HG03558 (cell line): ENCODE measurements around the gene CHRNA10.
"Not testable (repeated sequence)": the region's sequence is repeated elsewhere in the genome, so short reads cannot be mapped to it uniquely, and the experiment has no call there.

Source experiments
- ATAC-seq: cut with Tn5 transposase; IDR thresholded peaks from one replicate; pipeline ENCODE4 v1.9.1; 2021; ENCODE audit warnings: moderate number of reproducible peaks; ENCODE audit not compliant: unreplicated experiment; ENCODE audit errors: extremely low read depth

CHRNA10 gene

DNA sequence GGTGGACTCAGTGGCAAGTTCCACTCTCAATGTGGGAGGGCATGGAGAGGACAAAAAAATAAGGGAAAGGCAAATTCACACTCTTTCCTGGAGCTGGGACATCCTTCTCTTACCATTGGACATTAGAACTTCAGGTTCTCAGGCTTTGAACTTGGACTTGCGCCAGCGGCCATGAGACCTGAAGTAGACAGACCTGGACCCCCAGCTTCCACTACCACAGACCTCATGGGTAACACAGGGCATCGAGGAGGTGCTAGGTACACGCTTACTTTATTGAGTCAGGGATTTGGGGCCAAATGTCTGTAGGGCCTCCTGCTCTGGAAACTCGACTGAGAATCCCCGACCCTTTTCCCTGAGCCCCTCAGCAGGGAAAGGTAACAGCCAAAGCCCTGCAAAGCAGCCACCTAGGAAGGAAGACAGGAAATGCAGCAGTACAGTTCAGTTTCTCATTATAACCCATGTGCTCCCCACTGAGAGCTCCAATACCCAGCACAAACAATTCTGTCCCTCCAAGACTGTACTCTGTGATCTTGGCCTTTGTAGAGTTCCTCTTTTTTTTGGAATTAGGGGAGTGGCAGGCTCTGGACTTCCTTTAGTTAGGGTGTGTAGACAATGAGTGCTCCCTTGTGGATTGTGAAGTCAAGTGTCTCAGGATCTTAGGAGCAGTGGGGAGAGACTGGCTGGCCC is 5.7 kb downstream of the CHRNA10 start:
- no peak for ATAC-seq

DNA sequence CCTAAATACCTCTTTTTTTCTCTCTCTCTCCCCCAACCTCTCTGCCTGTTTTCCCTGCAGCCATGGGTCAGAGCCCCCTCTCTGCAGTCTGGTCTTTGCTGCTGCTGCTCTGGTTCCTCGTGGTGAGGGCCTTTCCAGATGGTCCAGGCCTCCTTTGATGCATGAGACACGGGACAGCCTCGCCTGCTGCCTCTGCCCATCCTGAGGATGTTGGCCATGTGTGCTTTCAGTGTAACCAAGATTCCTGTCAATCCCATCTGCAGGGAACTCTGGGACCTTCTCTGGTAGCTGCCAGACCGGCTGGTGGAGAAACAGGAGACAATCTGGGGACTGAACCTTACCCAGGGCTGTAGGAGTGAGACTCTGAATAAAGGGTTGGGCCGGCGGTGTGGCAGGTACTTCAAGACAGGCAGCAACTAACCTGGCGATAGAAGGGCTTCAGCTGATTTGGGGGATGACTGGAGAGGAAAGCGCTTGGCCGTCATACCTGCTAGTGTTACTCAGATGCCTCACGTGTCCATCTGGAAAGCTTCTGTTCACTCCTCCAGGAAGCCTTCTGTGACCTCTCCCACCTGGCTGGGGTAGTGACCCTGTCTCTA is 7.1 kb downstream of the CHRNA10 start:
- ATAC-seq: no peak

DNA sequence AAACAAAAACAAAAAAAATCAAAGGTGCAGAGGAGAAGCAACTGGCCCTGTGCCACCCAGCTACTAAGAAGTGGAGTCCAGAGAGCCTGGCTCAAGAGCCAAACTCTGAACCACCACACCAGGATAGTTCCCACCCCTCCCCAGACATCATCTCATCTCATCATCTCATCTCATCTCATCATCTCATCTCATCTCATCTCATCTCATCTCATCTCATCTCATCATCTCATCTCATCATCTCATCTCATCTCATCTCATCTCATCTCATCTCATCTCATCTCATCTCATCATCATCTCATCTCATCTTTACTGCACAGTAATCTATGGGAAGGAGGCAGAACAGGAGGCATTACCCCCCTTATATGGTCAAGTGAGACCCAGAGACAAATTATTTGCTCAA is 8.3 kb downstream of the CHRNA10 start:
- no peak for ATAC-seq

DNA sequence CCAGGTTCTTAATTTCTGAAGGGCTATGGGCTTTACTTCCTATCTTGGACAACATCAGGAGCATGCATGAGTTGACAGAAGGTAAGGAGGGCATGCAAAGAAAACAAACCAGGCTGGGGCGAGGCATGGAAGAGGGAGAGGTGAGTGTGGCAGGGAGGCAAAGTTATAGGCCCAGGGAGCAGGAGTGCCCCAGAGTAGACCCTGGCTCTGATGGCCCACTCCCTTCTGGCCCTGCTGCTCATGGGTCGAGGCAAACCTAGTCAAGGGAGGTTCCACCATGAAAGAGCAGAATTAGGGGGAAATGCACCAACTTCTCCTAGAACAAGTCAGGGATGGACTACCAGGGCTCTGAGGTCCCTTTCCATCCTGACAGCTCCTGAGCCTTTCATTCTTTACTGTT is 10.2 kb downstream of the CHRNA10 start:
- no peak for ATAC-seq

DNA sequence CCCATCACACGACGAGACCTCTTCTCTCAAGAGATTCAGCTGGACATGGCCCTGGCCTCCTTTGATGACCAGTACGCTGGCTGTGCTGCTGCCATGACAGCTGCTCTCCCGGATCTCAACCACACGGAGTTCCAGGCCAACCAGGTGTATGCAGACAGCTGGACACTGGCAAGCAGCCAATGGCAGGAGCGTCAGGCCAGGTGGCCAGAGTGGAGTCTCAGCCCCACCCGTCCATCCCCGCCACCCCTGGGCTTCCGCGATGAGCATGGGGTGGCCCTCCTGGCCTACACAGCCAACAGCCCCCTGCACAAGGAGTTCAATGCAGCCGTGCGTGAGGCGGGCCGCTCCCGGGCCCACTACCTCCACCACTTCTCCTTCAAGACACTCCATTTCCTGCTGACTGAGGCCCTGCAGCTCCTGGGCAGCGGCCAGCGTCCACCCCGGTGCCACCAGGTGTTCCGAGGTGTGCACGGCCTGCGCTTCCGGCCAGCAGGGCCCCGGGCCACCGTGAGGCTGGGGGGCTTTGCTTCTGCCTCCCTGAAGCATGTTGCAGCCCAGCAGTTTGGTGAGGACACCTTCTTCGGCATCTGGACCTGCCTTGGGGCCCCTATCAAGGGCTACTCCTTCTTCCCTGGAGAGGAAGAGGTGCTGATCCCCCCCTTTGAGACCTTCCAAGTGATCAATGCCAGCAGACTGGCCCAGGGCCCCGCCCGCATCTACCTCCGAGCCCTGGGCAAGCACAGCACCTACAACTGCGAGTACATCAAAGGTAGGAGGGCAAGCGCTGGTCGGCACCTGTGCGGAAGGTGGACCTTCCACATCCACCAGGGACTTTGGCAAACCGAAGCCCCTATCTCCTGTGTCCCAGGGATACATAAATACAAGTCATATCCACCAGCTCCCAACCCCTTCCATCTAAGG is 11.3 kb downstream of the CHRNA10 start:
- ATAC-seq: no peak

DNA sequence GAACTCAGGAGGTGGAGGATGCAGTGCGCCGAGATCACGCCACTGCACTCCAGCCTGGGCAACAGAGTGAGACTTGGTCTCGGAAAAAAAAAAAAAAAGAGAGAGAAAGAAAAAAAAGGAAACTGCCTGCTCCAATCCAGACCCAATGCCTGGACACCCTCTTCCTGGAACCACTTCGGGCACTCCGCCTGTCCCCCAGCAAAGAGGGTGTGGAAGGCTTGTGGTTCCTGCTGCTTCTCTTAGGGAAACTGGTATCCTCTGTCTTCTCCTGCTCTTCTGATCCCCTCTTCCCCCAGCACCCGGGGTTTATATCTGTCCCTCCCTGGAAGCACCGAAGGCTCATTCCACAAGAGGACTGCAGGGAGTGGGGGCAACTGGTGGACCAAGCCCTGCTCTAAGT is 12.9 kb downstream of the CHRNA10 start:
- ATAC-seq: no peak

DNA sequence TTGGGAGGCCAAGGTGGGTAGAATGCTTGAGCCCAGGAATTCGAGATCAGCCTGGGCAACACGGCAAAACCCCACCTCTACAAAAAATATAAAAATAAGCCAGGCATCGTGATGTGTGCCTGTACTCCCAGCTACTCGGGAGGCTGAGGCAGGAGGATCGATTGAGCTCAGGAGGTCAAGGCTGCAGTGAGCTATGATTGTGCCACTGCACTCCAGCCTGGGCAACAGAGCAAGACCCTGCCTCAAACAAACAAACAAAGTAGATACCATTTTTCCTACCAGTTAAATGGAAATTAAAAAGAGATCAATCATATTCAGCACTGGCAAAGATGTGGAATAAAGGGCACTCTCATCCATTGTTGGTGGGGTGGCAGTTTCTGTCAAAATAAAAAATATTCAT is 13.9 kb downstream of the CHRNA10 start:
- not testable (repeated sequence) for ATAC-seq

DNA sequence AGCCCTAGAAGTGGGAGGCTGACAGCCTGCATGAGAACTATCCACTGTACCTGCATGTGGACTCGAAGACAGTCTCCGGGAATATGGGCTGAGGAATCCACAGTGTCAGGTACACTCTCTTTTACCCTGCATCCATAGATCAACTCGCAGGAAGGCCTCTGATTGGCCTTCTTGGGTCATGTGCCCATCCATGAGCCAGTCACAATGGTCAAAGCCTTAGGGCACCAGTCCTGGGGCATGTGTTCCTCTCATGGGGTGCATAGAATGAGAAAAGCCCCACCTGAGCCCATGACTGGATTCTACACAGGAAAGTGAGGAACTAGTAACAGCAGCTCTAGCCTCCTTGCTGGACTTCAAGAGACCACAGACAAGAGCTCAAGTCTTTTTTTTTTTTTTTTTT is 15.6 kb downstream of the CHRNA10 start:
- ATAC-seq: no peak

DNA sequence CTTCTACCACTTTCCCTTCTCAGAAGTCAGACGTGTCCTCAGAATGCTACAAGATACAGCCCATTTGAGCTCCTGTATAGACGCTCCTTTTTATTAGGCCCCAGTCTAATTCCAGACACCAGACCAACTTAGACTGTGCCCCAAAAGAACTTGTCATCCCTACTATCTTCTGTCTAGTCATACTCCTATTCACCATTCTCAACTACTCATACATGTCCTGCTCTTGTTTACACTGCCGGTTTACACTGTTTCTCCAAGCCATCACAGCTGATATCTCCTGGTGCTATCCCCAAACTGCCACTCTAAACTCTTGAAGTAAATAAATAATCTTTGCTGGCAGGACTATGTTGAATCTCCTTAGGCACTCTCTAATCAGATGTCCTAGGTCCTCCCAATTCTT is 18.7 kb downstream of the CHRNA10 start:
- not testable (repeated sequence) for ATAC-seq

DNA sequence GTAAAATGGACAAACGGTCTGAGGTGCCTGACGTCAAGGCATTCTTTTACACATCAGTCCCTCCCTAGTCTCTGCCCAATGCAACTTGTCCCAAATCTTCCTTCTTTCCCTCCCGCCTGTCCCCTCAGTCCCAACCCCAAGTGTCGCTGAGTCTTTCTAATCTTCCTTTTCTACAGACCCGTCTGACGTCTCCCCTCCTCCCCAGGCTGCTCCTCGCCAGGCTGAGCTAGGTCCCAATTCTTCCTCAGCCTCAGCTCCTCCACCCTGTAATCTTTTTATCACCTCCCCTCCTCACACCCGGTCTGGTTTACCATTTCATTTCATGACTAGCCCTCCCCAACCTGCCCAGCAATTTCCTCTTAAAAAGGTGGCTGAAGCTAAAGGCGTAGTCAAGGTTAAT is 21.8 kb downstream of the CHRNA10 start:
- not testable (repeated sequence) for ATAC-seq

DNA sequence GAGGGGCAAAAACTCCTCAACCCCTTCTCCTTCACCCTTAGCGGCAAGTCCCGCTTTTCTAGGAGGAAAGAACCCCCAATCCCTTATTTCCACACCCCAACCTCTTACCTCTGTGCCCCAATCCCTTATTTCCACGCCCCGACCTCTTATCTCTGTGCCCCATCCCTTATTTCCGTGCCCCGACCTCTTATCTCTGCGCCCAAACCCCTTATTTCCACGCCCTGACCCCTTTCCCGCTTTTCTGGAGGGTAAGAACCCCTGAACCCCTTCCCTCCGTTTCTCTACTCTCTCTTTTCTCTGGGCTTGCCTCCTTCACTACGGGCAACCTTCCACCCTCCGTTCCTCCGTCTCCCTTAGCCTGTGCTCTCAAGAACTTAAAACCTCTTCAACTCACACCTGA is 22.3 kb downstream of the CHRNA10 start:
- ATAC-seq: not testable (repeated sequence)

DNA sequence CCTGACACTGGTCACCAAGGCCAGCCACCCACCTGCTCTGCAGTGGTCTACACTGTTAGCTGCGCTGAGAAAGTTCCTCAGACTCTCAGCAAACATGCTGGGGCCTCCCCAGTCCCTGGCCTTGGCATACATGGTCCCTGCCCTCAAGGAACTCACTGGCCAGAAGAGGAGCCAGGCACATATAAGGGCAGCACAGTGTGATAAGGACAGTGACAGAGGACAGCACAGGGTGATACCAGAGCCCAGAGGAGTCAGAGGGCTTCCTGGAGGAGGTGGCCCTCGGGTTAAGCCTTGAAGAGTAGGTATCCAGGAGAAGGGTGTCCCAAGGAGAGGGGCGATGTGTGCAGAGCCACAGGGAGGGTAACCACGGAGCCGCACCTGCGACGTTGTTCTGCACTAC is 25.6 kb downstream of the CHRNA10 start:
- no peak for ATAC-seq

DNA sequence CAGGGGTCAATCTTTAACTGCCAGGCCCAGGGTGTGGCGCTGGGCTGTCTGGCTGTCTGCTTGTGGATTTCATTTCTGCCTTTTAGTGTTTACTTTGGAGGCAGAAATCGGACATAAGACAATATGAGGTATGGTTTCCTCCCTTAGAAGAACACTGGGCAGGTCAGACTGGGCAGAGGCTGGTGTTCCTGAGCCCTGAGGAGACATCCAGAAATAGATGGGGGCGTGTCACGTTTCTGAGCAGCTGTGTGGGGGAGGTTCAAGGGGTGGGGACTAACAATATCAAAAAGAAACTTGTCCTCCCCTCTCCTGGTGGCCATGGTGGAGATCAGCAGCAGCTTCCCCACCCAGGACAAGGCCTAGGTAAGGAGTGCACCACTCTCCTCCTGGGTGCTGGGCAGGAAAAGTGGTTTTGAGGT is 26.4 kb downstream of the CHRNA10 start, which contains the start of gene ART1:
Gene ART1 (plus strand): TSS at position 312 of the 419 bp plus-strand sequence. CDS start 14,086 bp downstream, outside the sequence.
- no peak for ATAC-seq

DNA sequence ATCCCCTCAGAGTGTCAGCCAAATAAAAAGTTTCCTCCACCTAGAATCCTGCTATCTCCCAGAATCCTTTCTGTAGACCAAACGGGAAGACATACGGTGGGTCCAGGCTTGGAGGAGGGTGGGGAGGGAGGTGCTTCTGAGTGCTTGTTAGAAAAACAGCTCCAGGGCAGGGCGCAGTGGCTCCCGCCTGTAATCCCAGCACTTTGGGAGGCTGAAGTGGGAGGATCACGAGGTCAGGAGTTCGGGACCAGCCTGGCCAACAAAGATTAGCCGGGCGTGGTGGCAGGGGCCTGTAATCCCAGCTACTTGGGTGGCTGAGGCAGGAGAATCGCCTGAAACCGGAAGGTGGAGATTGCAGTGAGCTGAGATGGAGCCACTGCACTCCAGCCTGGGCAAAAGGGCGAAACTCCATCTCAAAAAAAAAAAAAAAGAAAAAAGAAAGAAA is 28.1 kb downstream of the CHRNA10 start:
- not testable (repeated sequence) for ATAC-seq

DNA sequence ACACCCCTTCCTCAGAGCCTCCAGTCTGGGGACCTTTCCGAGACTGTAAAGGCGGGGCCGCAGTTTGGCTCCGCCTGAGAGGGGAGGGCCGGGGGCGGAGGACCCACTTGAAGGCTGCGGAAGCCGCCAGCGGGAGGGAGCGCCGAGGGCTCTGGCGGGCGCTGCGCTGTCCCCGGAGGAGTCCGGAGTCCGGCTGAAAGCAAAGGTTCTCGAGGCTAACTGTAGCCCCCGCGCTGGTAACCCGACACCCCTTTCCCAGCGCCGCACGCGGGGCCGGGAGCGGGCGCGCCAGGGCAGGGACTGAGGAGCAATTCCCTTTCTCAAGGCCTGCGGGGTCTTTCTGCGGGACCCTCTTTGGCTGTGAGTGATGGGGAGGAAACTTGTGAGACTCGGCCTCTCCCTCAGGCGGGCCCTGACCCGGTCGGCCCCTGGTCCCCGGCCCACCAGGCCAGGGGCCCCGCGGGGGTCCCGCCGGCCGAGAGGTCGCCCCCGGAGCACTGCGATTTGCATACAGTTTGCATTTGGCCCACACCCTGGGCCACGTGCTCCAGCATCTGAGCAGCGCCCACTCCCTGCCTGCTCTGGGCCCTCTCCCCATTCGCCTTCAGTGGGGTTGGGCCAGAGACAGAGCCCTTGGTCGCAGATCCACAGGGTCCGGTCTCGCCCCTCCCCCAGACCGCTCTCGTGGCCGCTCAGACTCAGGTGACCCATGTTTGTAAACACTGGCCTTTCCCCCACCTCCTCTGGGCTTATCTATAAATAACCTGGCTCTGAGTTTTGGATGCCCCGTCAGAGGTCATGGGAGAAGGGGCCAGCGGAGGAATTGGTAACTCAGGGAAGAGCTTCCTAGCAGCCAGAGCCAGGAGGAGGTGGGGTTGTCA is 28.9 kb downstream of the CHRNA10 start:
- ATAC-seq: no peak

DNA sequence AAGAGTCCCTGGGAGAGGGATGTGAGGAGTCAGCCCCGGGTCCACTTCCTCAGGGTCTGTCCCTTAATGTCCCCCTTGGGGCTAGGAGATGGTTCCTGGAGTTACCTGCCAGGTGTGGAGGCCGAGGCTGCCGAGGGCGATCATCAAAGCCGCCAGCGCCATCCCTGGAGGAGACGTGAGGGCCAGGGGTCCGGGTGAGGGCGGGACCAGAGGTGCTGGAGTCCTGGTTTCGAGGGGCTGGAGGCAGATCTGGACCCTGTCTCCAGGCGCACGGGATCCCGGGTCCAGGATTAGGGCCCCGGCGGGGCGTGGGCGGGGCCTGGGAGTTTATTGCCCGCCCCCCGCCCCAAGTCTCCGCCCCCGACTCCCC is 29.5 kb downstream of the CHRNA10 start, which contains the start of gene ART5:
Gene ART5 (minus strand): TSS at position 292 of the 370 bp plus-strand sequence. CDS start 130 bp downstream, at position 162.
- no peak for ATAC-seq

DNA sequence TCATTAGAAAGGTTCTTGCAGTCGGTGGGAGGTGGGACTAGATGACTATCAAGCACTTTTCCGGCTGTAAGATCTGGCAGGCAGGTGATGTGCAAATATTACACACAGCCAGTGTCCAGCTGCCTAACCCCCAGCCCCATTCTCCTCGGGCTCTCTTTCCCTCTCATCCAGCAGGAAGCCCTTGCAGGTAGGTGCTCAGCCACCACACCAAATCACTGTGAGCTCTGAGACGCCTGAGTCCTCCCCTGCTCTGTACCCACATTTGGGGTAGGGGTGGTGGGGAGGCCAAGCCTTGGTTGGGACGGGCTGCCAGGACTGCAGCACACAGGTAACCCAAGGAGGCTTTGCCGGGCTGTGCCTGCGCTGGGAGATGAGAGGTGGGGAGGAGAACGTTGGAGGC is 30.0 kb downstream of the CHRNA10 start:
- ATAC-seq: no peak

DNA sequence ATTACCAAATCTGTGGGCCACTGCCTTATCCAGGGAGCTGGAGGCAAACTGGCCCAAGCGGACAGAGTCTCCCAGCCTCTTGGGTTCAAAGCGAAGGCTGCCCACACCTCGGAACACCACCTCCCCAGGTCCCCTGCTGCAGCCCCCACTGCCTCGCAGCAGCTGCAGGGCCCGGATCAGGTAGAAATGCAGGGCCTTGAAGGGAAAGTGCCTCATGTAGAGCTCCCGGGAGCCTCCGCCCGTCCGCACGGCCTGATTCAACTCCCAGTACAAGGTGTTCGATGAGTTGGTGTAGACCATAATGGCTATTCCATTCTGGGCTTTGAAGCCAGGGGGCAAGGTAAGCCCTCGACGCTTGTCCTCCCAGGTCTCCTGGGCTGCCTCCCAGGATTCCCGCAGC is 31.3 kb downstream of the CHRNA10 start:
- no peak for ATAC-seq

DNA sequence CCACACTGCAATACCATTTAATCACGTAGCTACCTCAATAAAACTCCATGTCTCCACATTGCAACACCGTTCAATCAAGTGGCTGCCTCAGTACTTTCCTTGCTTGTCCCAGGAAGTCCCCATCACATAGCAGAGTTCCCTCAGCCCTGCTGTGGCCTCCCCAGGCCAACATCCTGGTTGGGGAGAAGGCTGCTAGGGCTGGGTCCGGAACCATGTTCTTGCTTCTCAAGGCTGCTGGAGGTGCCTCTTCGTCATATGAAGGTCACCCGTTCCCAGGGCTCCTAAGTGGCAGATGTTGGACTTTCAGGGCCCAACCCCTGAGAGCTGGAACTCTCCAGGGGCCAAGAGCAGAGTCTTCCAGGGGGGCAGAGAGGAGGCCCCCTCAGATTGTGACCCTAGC is 32.7 kb downstream of the CHRNA10 start:
- ATAC-seq: no peak

DNA sequence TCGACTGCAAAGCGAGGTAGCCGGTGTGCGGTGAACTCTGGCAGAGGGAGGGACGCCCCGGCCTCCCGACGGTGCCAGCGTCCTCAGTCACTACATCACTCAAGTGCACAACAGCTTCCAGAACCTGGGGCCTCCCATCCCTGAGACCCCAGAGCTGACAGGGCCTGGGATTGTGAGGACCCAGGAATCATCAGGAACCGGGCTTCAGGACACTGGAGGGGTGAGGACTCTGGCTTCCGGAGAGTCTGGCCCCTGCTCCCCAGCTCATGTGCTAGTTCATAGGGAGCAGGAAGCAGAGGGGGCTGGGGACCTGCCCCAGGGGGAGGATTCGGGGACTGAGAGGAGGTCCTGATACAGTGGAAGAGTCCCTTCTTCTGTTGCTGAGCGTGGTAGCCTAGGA is 34.0 kb downstream of the CHRNA10 start:
- no peak for ATAC-seq
